Ovary (tissue), 3 donors: Measurements from ENCODE around the gene LAMTOR1.

Experiments used
- CTCF ChIP-seq, 3 donors: fragments of 450-650 bp in 2 of 3; fragments of 200-600 bp in 1 of 3; IDR thresholded peaks; one replicate each; pipeline versions ENCODE4 v1.5.1 to v1.8.0; 2016 to 2022; ENCODE audit warnings: antibody characterized with exemption in 3 of 3, mild to moderate bottlenecking in 1 of 3
- EP300 ChIP-seq: sonication (generic); formaldehyde crosslinking; IDR thresholded peaks from one replicate; pipeline ENCODE4 v1.6.1; 2017; ENCODE audit warnings: antibody characterized with exemption
- POLR2A ChIP-seq: fragments of 450-650 bp; IDR thresholded peaks from one replicate; pipeline ENCODE4 v1.6.1; 2017; ENCODE audit warnings: antibody characterized with exemption, mild to moderate bottlenecking, moderate library complexity
- donor health status: DM: no; HTN: no; CAD: no.

DNA sequence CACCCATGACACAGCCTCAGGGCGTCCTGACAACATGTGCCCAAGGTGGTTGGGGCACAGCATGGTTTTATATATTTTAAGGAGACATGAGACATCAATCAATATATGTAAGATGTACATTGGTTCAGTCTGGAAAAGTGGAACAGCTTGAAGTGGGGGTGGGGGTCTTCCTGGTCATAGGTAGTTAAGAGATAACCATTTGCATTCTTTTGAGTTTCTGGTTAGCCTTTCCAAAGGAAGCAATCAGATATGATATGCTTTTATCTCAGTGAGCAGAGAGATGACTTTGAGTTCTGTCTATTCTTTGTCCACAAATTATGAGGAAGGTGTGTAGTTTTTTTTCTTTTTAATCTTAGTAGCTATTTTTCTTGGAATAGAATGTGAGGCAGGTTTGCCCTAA is 19.5 kb upstream of the LAMTOR1 start:
- TF ChIP-seq CTCF (IDR thresholded peaks at IDR 0.05) (no peak), EP300 (no peak), POLR2A (no peak)
